HG02610 (cell line): ENCODE measurements around the gene DERA.
"Not testable (repeated sequence)": the region's sequence is repeated elsewhere in the genome, so short reads cannot be mapped to it uniquely, and the experiment has no call there.

Experiments used
- ATAC-seq: cut with Tn5 transposase; IDR thresholded peaks from one replicate; pipeline ENCODE4 v1.9.1; 2021; ENCODE audit warnings: mild to moderate bottlenecking, moderate library complexity; ENCODE audit not compliant: unreplicated experiment

Gene DERA

DNA sequence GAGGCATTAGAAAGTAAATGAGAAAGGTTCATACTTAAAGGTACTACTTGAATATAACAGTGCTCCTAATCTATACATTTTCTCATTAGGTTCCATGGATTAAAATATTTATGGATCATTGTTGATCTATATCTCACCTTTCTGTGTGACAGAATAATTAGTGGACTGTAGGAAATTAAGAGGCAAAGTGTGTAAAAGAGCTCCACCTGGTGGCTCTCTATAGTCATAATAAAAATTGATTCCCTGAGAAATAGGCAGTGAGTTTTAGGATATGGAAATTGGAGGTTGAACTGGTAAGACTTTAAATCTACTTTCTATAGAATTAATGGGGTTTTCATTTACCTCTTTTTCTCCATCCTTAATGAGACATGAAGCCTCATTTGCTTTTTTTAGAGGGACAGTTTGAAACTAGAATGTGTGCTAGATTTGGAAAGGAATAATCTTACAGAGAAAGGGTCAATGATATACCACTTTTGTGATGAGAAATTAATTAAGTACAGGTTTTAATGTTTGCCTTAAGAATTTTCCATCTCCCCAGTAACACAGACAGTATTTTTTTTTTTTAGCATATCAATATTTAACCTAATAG lies 11.8 kb upstream of the DERA start:
- ATAC-seq, result no peak

DNA sequence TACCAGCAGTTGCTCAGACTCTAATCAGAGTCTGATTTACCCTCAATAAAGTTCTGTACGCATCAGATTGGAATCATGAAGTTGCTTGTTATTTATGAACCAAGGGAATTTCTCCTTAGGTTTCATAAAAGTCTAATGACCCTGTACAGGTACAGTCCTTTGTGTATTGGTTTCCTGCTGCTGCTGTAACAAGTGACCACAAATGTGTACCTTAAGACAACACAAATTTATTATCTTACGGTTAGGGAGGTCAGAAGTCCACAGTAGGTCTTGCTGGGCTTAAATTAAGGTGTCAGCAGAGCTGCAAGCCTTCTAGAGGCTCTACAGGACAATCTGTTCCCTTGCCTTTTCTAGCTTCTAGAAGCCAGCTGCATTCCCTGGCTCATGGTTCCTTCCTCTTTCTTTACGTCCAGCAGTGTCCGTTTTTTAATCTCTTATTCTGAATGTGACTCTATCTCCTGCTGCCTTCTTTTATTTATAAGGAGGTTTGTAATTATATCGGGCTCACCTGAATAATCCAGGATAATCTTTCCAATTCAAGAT lies 6.7 kb upstream of the DERA start:
- ATAC-seq, result no peak

- no peak for ATAC-seq
Measured at GRCh38 chr12:15910468-15910863, 666 bp upstream of the DERA start.

- not testable (repeated sequence) for ATAC-seq
Measured at GRCh38 chr12:15911931-15912330, 799 bp downstream of the DERA start.

DNA sequence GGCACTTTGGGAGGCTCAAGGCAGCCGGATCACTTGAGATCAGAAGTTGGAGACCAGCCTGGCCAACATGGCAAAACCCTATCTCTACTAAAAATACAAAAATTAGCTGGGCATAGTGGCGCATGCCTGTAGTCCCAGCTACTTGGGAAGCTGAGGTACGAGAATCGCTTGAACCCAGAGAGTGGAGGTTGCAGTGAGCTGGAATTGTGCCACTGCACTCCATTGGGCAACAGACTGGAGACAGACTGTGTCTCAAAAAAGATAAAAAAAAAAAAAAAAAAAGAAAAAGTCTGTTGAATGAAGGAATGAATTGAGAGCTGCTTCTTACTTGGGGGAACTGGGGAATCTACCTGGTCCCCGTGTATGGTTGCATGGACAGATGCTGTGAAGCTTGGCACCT lies 3.0 kb downstream of the DERA start:
- not testable (repeated sequence) for ATAC-seq

GRCh38 chr12:15918066-15918465 lies 6.9 kb downstream of the DERA start:
- ATAC-seq, result no peak

DNA sequence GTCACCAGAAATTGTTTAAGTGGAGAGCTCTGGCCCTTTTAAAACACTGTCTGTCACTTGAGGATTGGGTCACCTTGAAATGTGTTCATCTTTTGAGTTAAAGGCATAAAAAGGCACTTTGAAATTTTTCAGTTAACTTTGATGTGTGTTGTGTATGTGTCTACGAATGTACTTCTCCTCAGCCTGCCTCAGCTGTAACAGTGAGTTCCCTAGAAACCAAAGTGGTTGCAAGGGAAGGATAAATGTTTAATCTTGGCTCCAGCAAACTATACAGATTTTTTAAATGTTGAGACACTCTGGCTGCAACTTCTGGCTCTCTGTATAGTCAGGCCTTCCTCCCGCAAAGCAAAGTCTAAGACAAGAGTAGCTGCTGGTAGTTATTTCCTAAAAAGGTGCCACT lies 8.3 kb downstream of the DERA start:
- ATAC-seq, result no peak

- ATAC-seq, result no peak
Measured at GRCh38 chr12:15924956-15925355, 13.8 kb downstream of the DERA start.

GRCh38 chr12:15928346-15928745 lies 17.2 kb downstream of the DERA start:
- peak; percentile 36 for ATAC-seq

DNA sequence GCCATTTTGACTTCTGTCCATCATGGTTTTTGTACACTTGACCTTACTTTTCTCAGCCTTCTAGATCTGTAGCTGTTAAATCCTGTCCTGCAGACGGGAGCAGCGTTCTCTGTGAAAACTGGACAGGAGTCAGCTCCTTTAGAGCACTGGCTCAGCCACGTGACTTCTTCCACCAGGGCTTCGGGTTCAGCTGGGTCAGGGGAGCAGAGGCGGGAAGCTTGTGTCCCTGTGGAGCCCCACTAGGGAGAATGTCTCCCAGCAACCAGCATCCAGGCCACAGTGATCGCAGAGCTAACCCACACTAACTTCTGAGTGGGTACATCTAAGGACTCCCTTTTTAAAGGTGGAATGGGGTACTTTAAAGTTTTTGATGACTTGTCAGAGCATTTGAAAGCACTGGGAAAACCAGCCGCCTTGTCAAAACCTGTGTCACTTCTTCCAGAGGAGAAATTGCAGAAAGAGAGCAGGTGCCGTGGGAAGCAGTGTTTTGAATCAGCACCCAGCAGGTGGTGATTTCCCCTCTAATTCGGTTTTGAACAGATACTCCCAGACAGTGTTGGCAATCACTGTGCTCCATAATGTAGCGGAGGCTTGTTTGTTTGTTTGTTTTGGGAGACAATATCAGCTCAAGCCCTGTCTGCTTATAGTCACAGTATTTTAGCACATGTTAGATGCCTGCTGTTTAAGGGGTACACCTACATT lies 17.9 kb downstream of the DERA start:
- ATAC-seq, result peak; percentile 38

DNA sequence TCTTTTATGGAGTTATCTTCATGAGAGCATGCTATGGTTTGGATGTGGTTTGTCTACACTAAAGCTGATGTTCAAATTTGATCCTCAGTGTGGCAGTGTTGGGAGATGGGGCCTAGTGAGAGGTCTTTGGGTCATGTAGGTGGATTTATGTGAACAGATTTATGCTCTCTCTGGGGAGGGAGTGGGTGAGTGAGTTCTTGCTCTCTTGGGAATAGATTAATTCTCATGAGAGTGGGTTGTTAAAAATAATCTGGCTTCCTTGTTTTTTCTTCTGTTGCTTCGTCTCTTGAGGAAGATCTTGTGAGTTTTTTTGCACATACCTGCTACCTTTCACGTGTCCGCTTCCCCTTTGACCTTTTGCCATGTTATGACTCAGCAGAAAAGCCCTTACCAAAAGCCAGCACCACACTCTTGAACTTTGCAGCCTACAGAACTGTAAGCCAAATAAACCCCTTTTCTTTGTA lies 20.5 kb downstream of the DERA start:
- peak; percentile 73 for ATAC-seq

- ATAC-seq, result no peak
Measured at GRCh38 chr12:15932327-15932726, 21.2 kb downstream of the DERA start.

DNA sequence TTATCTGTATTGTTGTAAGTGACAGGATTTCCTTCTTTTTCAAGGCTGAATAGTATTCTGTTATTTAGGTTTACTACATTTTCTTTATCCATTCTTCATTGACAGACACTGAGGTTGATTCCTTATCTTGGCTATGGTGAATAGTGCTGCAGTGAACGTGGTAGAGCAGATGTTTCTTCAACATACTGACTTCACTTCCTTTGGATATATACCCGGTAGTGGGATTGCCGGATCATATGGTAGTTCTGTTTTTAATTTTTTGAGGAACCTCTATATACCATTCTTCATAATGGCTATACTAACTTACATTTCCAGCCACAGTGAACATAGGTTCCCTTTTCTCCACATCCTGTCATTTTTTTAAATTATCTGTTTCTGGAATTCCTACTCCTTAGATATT lies 21.8 kb downstream of the DERA start:
- no peak for ATAC-seq

GRCh38 chr12:15933751-15934150 lies 22.6 kb downstream of the DERA start:
- ATAC-seq, result no peak

GRCh38 chr12:15936751-15937150 lies 25.6 kb downstream of the DERA start:
- no peak for ATAC-seq

DNA sequence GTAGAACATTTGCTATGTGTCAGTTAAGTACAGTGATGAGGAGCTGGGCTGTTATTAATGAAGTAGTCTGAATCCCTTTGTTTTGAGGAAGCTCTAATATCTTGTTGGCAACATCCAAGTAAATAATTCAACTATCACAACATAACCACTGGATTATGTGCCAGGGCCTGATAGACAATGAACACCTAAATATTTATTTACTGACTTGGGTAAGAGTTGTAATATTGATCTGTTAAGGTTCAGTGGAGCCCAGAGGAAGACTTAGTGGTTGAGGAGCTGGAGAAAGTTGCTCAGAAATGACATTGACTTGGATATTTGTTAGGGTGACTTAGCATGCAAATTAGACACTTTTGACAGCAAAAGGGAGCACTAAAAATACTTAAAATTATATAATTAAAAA lies 26.8 kb downstream of the DERA start:
- no peak for ATAC-seq

DNA sequence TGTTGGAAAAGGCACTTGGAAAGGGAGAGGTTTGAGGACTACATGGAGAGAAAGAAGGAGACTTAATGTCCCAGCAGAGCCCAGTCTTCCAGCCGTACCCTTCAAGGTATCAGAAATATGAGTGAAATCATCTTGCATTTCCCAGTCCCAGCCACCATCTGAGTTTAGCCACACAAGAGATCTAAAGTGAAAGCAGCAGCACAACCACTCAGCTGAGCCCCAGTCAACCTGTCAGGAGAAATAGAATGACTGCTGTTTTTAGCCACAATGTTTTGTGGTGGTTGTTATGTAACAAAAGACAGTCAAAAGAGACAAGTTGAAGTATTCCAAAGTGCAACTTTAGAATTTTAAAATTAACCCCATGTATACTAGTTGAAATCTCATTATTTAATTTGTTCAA lies 28.0 kb downstream of the DERA start:
- no peak for ATAC-seq

- no peak for ATAC-seq
Measured at GRCh38 chr12:15942475-15942874, 31.3 kb downstream of the DERA start.

- not testable (repeated sequence) for ATAC-seq
Measured at GRCh38 chr12:15943519-15943918, 32.4 kb downstream of the DERA start.

DNA sequence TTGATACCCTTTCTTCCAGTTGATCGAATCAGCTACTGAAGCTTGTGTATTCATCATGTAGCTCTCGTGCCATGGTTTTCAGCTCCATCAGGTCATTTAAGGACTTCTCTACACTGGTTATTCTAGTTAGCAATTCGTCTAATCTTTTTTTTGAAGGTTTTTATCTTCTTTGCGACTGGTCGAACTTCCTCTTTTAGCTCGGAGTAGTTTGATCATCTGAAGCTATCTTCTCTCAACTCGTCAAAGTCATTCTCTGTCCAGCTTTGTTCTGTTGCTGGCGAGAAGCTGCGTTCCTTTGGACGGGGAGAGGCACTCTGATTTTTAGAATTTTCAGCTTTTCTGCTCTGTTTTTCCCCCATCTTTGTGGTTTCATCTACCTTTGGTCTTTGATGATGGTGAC lies 37.3 kb downstream of the DERA start:
- not testable (repeated sequence) for ATAC-seq

DNA sequence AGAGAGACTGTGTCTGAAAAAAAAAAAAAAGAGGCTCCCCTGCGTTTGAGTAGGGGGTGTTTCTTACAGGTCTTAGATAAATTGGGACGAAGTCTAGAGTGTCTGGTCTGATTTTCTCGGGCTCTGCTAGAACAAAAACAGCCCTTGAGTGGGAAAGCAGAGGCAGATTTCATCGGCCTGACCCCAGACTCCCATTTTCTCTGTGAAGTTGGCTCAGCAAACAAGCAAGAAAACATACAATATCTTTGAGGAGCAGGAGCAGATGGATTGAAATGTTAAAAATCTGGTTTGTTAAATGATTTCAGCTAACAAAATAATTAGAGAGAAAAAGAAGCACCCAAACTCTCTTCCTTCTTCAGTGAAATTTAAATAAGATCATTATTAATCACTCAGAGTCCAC lies 44.1 kb downstream of the DERA start:
- no peak for ATAC-seq

- ATAC-seq, result no peak
Measured at GRCh38 chr12:15956010-15956409, 44.9 kb downstream of the DERA start.
